DND-41 (cell line): ENCODE measurements around the gene TRIAP1.

Experiments used
- ATAC-seq: fragments of 200-7000 bp; cut with Tn5 transposase; 3 replicates; pipeline ENCODE4 v1.9.1; 2021; ENCODE audit warnings: low read depth; ENCODE audit not compliant: insufficient read depth
- DNase-seq: peaks from one replicate; pipeline ENCODE4 v3.0.0-alpha.2; 2020
- H2AFZ ChIP-seq: 2 replicates; pipeline ENCODE4 v1.6.0; 2012; ENCODE audit warnings: low read depth, low read length
- H3K27ac ChIP-seq: 2 replicates; pipeline ENCODE4 v1.5.1; 2012; ENCODE audit warnings: low read length, inconsistent platforms
- H3K27me3 ChIP-seq: fragments of 200-600 bp; sonication (generic); 2 replicates; pipeline ENCODE4 v1.6.0; 2012; ENCODE audit warnings: low read length, mild to moderate bottlenecking, inconsistent platforms; ENCODE audit not compliant: insufficient read depth, poor library complexity
- H3K36me3 ChIP-seq: 2 replicates; pipeline ENCODE4 v1.5.1; 2012; ENCODE audit warnings: low read length, inconsistent platforms; ENCODE audit not compliant: insufficient read depth
- H3K4me1 ChIP-seq: 2 replicates; pipeline ENCODE4 v1.5.1; 2012; ENCODE audit warnings: mild to moderate bottlenecking, low read length; ENCODE audit not compliant: insufficient read depth
- H3K4me2 ChIP-seq: 2 replicates; pipeline ENCODE4 v1.6.0; 2012; ENCODE audit warnings: mild to moderate bottlenecking, moderate library complexity, low read length, inconsistent platforms; ENCODE audit not compliant: insufficient read depth
- H3K4me3 ChIP-seq, 2 experiments: fragments of 200-600 bp in 1 of 2; shearing (Covaris generic) in 1 of 2; 2 replicates each; pipeline ENCODE4 v1.5.1; 2012 to 2016; ENCODE audit warnings: inconsistent platforms in 2 of 2, low read length in 2 of 2, mild to moderate bottlenecking in 2 of 2, low read depth in 1 of 2, moderate library complexity in 1 of 2
- H3K79me2 ChIP-seq: 2 replicates; pipeline ENCODE4 v1.6.0; 2012; ENCODE audit warnings: low read length, inconsistent platforms; ENCODE audit not compliant: insufficient read depth
- H3K9ac ChIP-seq: 2 replicates; pipeline ENCODE4 v1.6.0; 2012; ENCODE audit warnings: low read depth, mild to moderate bottlenecking, inconsistent platforms, low read length, moderate library complexity
- H3K9me3 ChIP-seq: 2 replicates; pipeline ENCODE4 v1.5.1; 2012; ENCODE audit warnings: low read length, moderate library complexity, mild to moderate bottlenecking, inconsistent platforms; ENCODE audit not compliant: insufficient read depth, severe bottlenecking
- H4K20me1 ChIP-seq: 2 replicates; pipeline ENCODE4 v1.6.0; 2012; ENCODE audit warnings: low read length; ENCODE audit not compliant: insufficient read depth
- EZH2 ChIP-seq: IDR thresholded peaks from 3 replicates; pipeline ENCODE4 v1.6.1; 2012; ENCODE audit warnings: borderline replicate concordance, low read depth, mild to moderate bottlenecking, moderate library complexity, low read length, inconsistent platforms; ENCODE audit not compliant: severe bottlenecking
- TF ChIP-seq, protein P1 (sequence below): IDR thresholded peaks from 2 replicates; pipeline ENCODE4 v1.5.1; 2012; ENCODE audit warnings: borderline replicate concordance, low read length, moderate library complexity, mild to moderate bottlenecking; ENCODE audit not compliant: poor library complexity, severe bottlenecking; ENCODE audit errors: extremely low read depth

The TRIAP1 gene

DNA sequence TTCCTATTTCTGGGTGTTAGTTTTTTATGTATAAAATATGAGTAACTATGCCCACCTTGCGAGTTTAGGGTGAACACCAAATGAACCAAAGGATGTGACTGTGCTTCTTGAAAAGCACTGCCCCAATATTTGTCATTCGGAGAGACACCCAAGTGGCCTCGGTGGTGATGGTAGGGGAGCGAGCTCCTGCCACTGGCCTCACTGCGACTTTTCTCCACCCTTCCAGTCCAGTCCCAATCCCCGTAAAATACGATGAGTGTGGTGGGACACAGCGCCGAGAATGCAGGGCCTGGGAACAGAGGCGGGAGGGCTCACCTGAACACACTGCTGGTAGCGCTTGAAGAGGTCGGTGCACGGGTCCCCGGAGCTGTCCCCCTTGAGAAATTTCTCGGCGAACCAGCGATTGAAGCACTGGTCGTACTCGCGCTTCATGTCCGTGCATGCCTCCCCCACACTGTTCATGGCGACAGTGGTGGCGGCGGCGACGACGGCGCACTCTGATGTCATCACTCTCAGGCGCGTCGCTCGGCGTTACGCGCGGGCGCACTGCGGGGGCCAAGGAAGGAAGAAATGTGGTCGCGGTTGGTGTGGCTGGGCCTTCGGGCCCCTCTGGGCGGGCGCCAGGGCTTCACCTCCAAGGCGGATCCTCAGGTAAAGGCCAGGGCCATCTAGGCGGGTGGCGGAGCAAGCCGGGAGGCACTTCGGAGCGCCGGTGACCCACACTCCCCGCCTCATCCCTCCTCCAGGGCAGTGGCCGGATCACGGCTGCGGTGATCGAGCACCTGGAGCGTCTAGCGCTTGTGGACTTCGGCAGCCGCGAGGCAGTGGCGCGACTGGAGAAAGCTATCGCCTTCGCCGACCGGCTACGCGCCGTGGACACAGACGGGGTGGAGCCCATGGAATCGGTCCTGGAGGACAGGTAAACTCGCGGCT is at the start of gene TRIAP1, which contains the start of gene GATC:
TRIAP1 (minus strand) TSS at position 474 of the 933 bp plus-strand sequence; CDS start at position 462, 12 bp downstream.
GATC (plus strand) TSS at position 534 of the 933 bp plus-strand sequence; CDS start at position 571, 37 bp downstream.
- H3K79me2 ChIP-seq, result peaks cover 82% of the 10 kb centered on the region
- H3K36me3 ChIP-seq, result peaks cover 64% of the 10 kb centered on the region
- H3K27me3 ChIP-seq, result no peaks in the 10 kb centered on the region
- H3K4me3 ChIP-seq, result peak within 1 kb of the TSS; percentile 73 to 96
- no peaks in the 10 kb centered on the region for H3K9me3 ChIP-seq
- peaks cover 3% of the 10 kb centered on the region; the same call in 1 of the 2 replicates for H4K20me1 ChIP-seq
- ATAC-seq, result peak; percentile 93
- TF ChIP-seq EZH2, result no peak
- TF ChIP-seq, protein P1, sequence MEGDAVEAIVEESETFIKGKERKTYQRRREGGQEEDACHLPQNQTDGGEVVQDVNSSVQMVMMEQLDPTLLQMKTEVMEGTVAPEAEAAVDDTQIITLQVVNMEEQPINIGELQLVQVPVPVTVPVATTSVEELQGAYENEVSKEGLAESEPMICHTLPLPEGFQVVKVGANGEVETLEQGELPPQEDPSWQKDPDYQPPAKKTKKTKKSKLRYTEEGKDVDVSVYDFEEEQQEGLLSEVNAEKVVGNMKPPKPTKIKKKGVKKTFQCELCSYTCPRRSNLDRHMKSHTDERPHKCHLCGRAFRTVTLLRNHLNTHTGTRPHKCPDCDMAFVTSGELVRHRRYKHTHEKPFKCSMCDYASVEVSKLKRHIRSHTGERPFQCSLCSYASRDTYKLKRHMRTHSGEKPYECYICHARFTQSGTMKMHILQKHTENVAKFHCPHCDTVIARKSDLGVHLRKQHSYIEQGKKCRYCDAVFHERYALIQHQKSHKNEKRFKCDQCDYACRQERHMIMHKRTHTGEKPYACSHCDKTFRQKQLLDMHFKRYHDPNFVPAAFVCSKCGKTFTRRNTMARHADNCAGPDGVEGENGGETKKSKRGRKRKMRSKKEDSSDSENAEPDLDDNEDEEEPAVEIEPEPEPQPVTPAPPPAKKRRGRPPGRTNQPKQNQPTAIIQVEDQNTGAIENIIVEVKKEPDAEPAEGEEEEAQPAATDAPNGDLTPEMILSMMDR, result no peak
- H3K4me1 ChIP-seq, result peaks cover 37% of the 10 kb centered on the region
- peak within 1 kb of the TSS; percentile 73 for H3K27ac ChIP-seq
- H3K9ac ChIP-seq, result peak within 1 kb of the TSS; percentile 84
- DNase-seq, result peak; percentile 86
- H2AFZ ChIP-seq, result peak within 1 kb of the TSS; percentile 92
- peak within 1 kb of the TSS; percentile 93 for H3K4me2 ChIP-seq

DNA sequence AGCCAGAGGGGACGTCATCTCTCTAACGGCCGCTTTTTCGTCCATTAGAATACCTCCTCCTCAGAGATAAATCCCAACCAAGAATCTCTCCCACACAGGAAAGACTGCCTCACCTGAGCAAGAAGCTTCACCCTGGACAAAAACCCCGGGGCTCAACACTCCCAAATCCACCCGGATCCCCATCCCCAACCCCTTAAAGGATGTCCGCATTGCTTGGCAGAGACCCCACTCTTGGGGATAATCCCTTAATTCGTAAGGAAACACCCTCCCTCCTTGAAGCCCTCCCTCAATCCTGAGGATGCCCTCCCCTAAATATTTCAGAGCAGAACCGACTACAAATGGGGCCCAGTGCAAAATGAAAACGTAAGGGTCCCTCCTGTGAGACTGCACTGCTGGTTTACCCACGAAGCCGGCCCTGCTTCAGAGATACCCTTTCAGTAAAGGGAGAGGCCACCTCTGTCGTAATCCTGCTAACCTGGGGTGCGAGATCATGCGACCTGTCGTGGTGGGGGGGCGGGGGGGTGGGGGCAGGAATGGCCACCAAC is 49.1 kb upstream of the TRIAP1 start:
- no peak for DNase-seq
- H3K4me3 ChIP-seq, result peak overlapping the region; percentile 89 to 90; a peak in 3 of 4 replicates
- TF ChIP-seq, protein P1, result no peak
- no peak for TF ChIP-seq EZH2
- H3K27me3 ChIP-seq, result no peaks in the 10 kb centered on the region
- peak overlapping the region; percentile 60 for H3K27ac ChIP-seq
- peaks cover 26% of the 10 kb centered on the region for H3K36me3 ChIP-seq
- peaks cover 25% of the 10 kb centered on the region for H4K20me1 ChIP-seq
- peaks cover 25% of the 10 kb centered on the region for H3K4me1 ChIP-seq
- peaks cover 37% of the 10 kb centered on the region for H3K79me2 ChIP-seq
- peak overlapping the region; percentile 65 for H2AFZ ChIP-seq
- peak overlapping the region; percentile 46 for H3K9ac ChIP-seq
- H3K9me3 ChIP-seq, result no peaks in the 10 kb centered on the region
- ATAC-seq, result peak; percentile 2
- H3K4me2 ChIP-seq, result peak overlapping the region; percentile 89

DNA sequence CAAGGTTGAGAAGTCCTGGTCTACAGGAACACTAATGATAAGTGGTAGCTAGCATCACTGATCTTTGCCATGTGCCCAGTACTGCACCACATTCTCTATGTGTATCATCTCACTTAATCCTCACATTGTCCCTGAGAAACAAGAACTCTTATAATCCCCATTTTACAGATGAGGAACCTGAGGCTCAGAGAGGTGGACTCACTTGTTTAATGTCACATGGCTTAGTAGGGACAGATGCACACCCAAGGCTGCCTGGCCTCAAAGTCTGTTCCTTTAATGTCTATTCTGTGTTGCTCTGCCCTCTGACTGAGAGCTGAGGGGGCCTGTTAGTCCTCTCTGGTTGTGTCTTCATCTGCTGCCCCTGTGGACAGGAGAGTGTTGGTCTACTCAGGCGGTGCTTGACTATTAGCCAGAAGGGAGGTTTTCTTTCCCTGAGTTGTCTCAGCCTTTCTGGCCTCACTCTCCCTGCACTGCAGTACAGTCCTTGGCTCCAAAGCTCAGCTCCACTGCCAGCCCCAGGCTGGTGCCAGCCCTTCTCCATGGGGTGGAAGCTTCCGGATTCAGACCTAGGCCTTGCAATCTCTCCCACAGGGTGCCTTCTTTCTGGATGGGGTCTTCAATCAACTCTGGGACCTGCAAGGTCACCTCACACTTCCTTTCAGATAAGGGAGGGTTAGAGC is 44.8 kb upstream of the TRIAP1 start:
- no peaks in the 10 kb centered on the region for H3K9me3 ChIP-seq
- no peak for TF ChIP-seq EZH2
- TF ChIP-seq, protein P1, result no peak
- H3K9ac ChIP-seq, result no peak overlapping the region
- H3K4me3 ChIP-seq, result no peak overlapping the region
- H3K27me3 ChIP-seq, result no peaks in the 10 kb centered on the region
- DNase-seq, result no peak
- H3K27ac ChIP-seq, result no peak overlapping the region
- peaks cover 5% of the 10 kb centered on the region for H3K36me3 ChIP-seq
- no peaks in the 10 kb centered on the region for H4K20me1 ChIP-seq
- H2AFZ ChIP-seq, result no peak overlapping the region
- peaks cover 10% of the 10 kb centered on the region for H3K79me2 ChIP-seq
- no peak for ATAC-seq
- H3K4me2 ChIP-seq, result no peak overlapping the region
- H3K4me1 ChIP-seq, result peaks cover 12% of the 10 kb centered on the region
